GM12878 (cell line): ENCODE data around the gene MMP12. TPM values are rescaled to one million over a fixed set of nuclear protein-coding genes. Genes with fewer than 3 reads are reported as not detected.

Source experiments
- ATAC-seq: fragments of 200-7000 bp; cut with Tn5 transposase; 3 replicates; pipeline ENCODE4 v1.9.1; 2020; ENCODE audit warnings: mild to moderate bottlenecking, moderate library complexity
- BruUV-seq: library from RNA; stranded (reverse); fragments of 400-500 nt; replicated peaks from 2 replicates; lab custom pipeline; 2021; lab: Mats Ljungman, UMichigan
- CTCF ChIA-PET: fragments of 300-600 bp; sonication (Branson Sonifier 250); formaldehyde crosslinking; extraction: SDS; loops from one replicate; lab custom pipeline; 2021; ENCODE audit warnings: inconsistent platforms; lab: Yijun Ruan, JAX
- POLR2A ChIA-PET: fragments of 350-600 bp; formaldehyde crosslinking; extraction: SDS; loops from one replicate; lab custom pipeline; 2021; ENCODE audit warnings: inconsistent platforms; lab: Charles Lee
- RAD21 ChIA-PET: fragments of 300-600 bp; sonication (Branson Sonifier 250); formaldehyde crosslinking; loops from one replicate; lab custom pipeline; 2023; ENCODE audit warnings: antibody characterized with exemption; ENCODE audit not compliant: unreplicated experiment; lab: Charles Lee
- SMC1A ChIA-PET: fragments of 300-600 bp; sonication (Branson Sonifier 250); formaldehyde crosslinking; loops from one replicate; lab custom pipeline; 2023; ENCODE audit not compliant: unreplicated experiment, uncharacterized antibody; lab: Charles Lee
- DNase-seq: peaks from one replicate; pipeline ENCODE4 v3.0.0-alpha.2; 2011; ENCODE audit warnings: low read depth, low spot score
- FAIRE-seq: peaks from 3 replicates; lab custom pipeline; 2011; peaks lifted over from hg19 to GRCh38; lab: Jason Lieb, UNC
- H2AFZ ChIP-seq: 2 replicates; pipeline ENCODE4 v1.6.0; 2011; ENCODE audit warnings: low read depth, low read length, control low read depth; ENCODE audit not compliant: control insufficient read depth
- H3K27ac ChIP-seq: 2 replicates; pipeline ENCODE4 v1.5.1; 2011; ENCODE audit warnings: control low read depth; ENCODE audit not compliant: control insufficient read depth, insufficient read depth
- H3K27me3 ChIP-seq, 2 experiments: replicated peaks in 1 of 2; 2 replicates each; pipeline versions ENCODE4 v1.6.0 to v1.6.1; 2011; ENCODE audit warnings: low read length in 1 of 2; ENCODE audit not compliant: control insufficient read depth in 2 of 2, insufficient read depth in 2 of 2
- H3K36me3 ChIP-seq, 2 experiments: 2 replicates each; pipeline ENCODE4 v1.5.1; 2011; ENCODE audit warnings: low read length in 1 of 2; ENCODE audit not compliant: control insufficient read depth in 2 of 2, insufficient read depth in 2 of 2
- H3K4me1 ChIP-seq: 2 replicates; pipeline ENCODE4 v1.6.1; 2011; ENCODE audit warnings: mild to moderate bottlenecking, low read length, moderate library complexity, mixed read lengths; ENCODE audit not compliant: control insufficient read depth, insufficient read depth
- H3K4me2 ChIP-seq: 2 replicates; pipeline ENCODE4 v1.6.0; 2011; ENCODE audit warnings: control low read depth; ENCODE audit not compliant: control insufficient read depth, insufficient read depth
- H3K4me3 ChIP-seq: fragments of 200-600 bp; sonication (generic); 2 replicates; pipeline ENCODE4 v1.5.1; 2016
- H3K79me2 ChIP-seq: 2 replicates; pipeline ENCODE4 v1.6.0; 2011; ENCODE audit warnings: low read length; ENCODE audit not compliant: control insufficient read depth, insufficient read depth
- H3K9ac ChIP-seq: 2 replicates; pipeline ENCODE4 v1.8.0; 2011; ENCODE audit warnings: low read length, control low read depth, mixed read lengths; ENCODE audit not compliant: control insufficient read depth, insufficient read depth
- H3K9me3 ChIP-seq: replicated peaks from 3 replicates; pipeline ENCODE4 v1.5.1; 2011; ENCODE audit warnings: mild to moderate bottlenecking, low read length; ENCODE audit not compliant: control insufficient read depth, insufficient read depth
- H4K20me1 ChIP-seq: 2 replicates; pipeline ENCODE4 v1.6.0; 2011; ENCODE audit not compliant: control insufficient read depth, insufficient read depth
- ATF7 ChIP-seq: fragments of 450-650 bp; IDR thresholded peaks from 2 replicates; pipeline ENCODE4 v1.6.1; 2016; ENCODE audit warnings: low read depth, mild to moderate bottlenecking
- ETV6 ChIP-seq, 2 experiments: fragments of 450-650 bp in 1 of 2; IDR thresholded peaks in 1 of 2; conservative IDR thresholded peaks in 1 of 2; 2 replicates each; pipeline ENCODE4 v1.6.1; 2014; ENCODE audit warnings: antibody characterized with exemption in 1 of 2, borderline replicate concordance in 1 of 2, low read depth in 1 of 2, mild to moderate bottlenecking in 1 of 2, moderate library complexity in 1 of 2
- HCFC1 ChIP-seq: fragments of 150-350 bp; IDR thresholded peaks from 2 replicates; pipeline ENCODE4 v1.6.1; 2014; ENCODE audit warnings: low read length
- HDAC2 ChIP-seq: fragments of 200-600 bp; sonication (generic); IDR thresholded peaks from 2 replicates; pipeline ENCODE4 v1.6.1; 2017
- JUNB ChIP-seq: IDR thresholded peaks from 2 replicates; pipeline ENCODE4 v1.6.1; 2016; ENCODE audit warnings: antibody characterized with exemption, mild to moderate bottlenecking
- RAD51 ChIP-seq: fragments of 450-650 bp; IDR thresholded peaks from 2 replicates; pipeline ENCODE4 v1.6.1; 2016; ENCODE audit warnings: moderate library complexity, mild to moderate bottlenecking, inconsistent platforms
- RB1 ChIP-seq: fragments of 450-650 bp; formaldehyde crosslinking; IDR thresholded peaks from 2 replicates; pipeline ENCODE4 v1.6.1; 2017; ENCODE audit warnings: mild to moderate bottlenecking, borderline replicate concordance
- RUNX3 ChIP-seq: IDR thresholded peaks from 2 replicates; pipeline ENCODE4 v1.6.1; 2012; ENCODE audit warnings: low read length, inconsistent platforms
- SRF ChIP-seq, 2 experiments: IDR thresholded peaks; 2 replicates each; pipeline ENCODE4 v1.6.1; 2011; ENCODE audit warnings: low read depth in 2 of 2, low read length in 2 of 2, mild to moderate bottlenecking in 1 of 2, moderate library complexity in 1 of 2
- STAT3 ChIP-seq: IDR thresholded peaks from 2 replicates; pipeline ENCODE4 v1.6.1; 2011; ENCODE audit warnings: low read depth, low read length, improper control_type of control experiment
- WRNIP1 ChIP-seq: IDR thresholded peaks from 2 replicates; pipeline ENCODE4 v1.6.1; 2011; ENCODE audit warnings: low read depth, low read length, improper control_type of control experiment, borderline replicate concordance
- WGBS: methylation state at CpG from one replicate; pipeline ENCODE4 v1.1.6; 2016; ENCODE audit warnings: low lambda C conversion rate; ENCODE audit not compliant: insufficient replicate concordance, insufficient coverage; ENCODE audit errors: missing lambda C conversion rate; 5-methylcytosine and 5-hydroxymethylcytosine counted together
- in situ Hi-C: fragments of 300-500 bp; cut with MboI; formaldehyde crosslinking; loops from 9 replicates; pipeline ENCODE4 v1.14.3; 2018; ENCODE audit warnings: mixed read lengths
- intact Hi-C: fragments of 100-400 bp; cut with micrococcal nuclease; formaldehyde crosslinking; loops from one replicate; pipeline ENCODE4 v1.14.2; 2022; ENCODE audit not compliant: unreplicated experiment
- polyA plus RNA-seq, 11 experiments: library from polyadenylated mRNA; depleted of rRNA in 4 of 11; unstranded in 6 of 11; stranded (reverse) in 5 of 11; fragments of >200 nt; fragmentation: Nextera tagmentation in 4 of 11; fragmentation: Illumina TruSeq in 1 of 11; extraction: Ambion mirVana in 4 of 11; extraction: Trizol in 1 of 11; gene quantifications; 1 replicate in 1 of 11; 2 replicates in 10 of 11; pipeline versions ENCODE4 v1.2.1 to v1.2.3, GENCODE V29; 2011 to 2016; ENCODE audit warnings: inconsistent platforms in 2 of 11, missing spikeins in 2 of 11, low read depth in 1 of 11
- total RNA-seq, 4 experiments: library from RNA; depleted of rRNA in 3 of 4; stranded (reverse); fragments of >200 nt in 3 of 4; fragmentation: Illumina TruSeq in 1 of 4; extraction: Trizol in 1 of 4; gene quantifications; 2 replicates each; pipeline versions ENCODE4 v1.2.1 to v1.2.3, GENCODE V29; 2013 to 2021
- TF ChIP-seq, protein P1 (sequence below): fragments of 450-650 bp; IDR thresholded peaks from 2 replicates; pipeline ENCODE4 v1.6.1; 2017; ENCODE audit warnings: mild to moderate bottlenecking, moderate library complexity
- TF ChIP-seq, protein P2 (sequence below): IDR thresholded peaks from 2 replicates; pipeline ENCODE4 v1.6.1; 2012; ENCODE audit warnings: improper control_type of control experiment, low read depth, low read length; ENCODE audit not compliant: insufficient replicate concordance
- TF ChIP-seq, protein P3 (sequence below): IDR thresholded peaks from 2 replicates; pipeline ENCODE4 v1.6.1; 2011; ENCODE audit warnings: mild to moderate bottlenecking, low read depth, low read length, moderate library complexity; ENCODE audit not compliant: insufficient replicate concordance

MMP12 gene
- total and polyA plus RNA-seq, 10 of the 15 experiments (the other 5 are each of a cell fraction or from before 2014, with no cell fraction given), result 0.14 TPM; not detected in 9

DNA sequence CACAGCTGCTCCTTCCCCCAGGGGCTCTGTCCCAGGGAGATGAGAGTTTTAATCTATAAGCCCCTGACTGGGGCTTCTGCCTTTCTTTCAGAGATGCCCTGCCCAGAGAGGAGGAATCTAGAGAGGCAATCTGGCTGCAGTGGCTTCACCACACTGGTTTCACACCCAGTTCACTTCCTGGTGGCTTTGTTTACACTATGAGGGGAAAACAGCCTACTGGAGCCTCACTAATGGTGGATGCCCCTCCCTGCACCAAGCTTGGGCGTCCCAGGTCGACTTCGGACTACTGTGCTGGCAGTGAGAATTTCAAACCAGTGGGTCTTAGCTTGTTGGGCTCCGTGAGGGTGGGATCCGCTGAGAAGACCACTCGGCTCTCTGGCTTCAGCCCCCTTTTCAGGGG is 55.3 kb downstream of the MMP12 start:
- CTCF ChIA-PET, result interaction anchor here (1.0 to 1.2 kb wide), 2 partner anchors 12 to 121 kb away, joined by 3 read pairs; no protein-coding TSS in a partner anchor
- in situ Hi-C loops, result no loop called here
- TF ChIP-seq ATF7, result no peak
- no peak for TF ChIP-seq STAT3
- no peak for TF ChIP-seq JUNB
- TF ChIP-seq, protein P1, sequence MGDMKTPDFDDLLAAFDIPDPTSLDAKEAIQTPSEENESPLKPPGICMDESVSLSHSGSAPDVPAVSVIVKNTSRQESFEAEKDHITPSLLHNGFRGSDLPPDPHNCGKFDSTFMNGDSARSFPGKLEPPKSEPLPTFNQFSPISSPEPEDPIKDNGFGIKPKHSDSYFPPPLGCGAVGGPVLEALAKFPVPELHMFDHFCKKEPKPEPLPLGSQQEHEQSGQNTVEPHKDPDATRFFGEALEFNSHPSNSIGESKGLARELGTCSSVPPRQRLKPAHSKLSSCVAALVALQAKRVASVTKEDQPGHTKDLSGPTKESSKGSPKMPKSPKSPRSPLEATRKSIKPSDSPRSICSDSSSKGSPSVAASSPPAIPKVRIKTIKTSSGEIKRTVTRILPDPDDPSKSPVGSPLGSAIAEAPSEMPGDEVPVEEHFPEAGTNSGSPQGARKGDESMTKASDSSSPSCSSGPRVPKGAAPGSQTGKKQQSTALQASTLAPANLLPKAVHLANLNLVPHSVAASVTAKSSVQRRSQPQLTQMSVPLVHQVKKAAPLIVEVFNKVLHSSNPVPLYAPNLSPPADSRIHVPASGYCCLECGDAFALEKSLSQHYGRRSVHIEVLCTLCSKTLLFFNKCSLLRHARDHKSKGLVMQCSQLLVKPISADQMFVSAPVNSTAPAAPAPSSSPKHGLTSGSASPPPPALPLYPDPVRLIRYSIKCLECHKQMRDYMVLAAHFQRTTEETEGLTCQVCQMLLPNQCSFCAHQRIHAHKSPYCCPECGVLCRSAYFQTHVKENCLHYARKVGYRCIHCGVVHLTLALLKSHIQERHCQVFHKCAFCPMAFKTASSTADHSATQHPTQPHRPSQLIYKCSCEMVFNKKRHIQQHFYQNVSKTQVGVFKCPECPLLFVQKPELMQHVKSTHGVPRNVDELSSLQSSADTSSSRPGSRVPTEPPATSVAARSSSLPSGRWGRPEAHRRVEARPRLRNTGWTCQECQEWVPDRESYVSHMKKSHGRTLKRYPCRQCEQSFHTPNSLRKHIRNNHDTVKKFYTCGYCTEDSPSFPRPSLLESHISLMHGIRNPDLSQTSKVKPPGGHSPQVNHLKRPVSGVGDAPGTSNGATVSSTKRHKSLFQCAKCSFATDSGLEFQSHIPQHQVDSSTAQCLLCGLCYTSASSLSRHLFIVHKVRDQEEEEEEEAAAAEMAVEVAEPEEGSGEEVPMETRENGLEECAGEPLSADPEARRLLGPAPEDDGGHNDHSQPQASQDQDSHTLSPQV, result no peak
- TF ChIP-seq HDAC2, result no peak
- no peak for TF ChIP-seq HCFC1
- TF ChIP-seq WRNIP1, result no peak
- TF ChIP-seq, protein P2, sequence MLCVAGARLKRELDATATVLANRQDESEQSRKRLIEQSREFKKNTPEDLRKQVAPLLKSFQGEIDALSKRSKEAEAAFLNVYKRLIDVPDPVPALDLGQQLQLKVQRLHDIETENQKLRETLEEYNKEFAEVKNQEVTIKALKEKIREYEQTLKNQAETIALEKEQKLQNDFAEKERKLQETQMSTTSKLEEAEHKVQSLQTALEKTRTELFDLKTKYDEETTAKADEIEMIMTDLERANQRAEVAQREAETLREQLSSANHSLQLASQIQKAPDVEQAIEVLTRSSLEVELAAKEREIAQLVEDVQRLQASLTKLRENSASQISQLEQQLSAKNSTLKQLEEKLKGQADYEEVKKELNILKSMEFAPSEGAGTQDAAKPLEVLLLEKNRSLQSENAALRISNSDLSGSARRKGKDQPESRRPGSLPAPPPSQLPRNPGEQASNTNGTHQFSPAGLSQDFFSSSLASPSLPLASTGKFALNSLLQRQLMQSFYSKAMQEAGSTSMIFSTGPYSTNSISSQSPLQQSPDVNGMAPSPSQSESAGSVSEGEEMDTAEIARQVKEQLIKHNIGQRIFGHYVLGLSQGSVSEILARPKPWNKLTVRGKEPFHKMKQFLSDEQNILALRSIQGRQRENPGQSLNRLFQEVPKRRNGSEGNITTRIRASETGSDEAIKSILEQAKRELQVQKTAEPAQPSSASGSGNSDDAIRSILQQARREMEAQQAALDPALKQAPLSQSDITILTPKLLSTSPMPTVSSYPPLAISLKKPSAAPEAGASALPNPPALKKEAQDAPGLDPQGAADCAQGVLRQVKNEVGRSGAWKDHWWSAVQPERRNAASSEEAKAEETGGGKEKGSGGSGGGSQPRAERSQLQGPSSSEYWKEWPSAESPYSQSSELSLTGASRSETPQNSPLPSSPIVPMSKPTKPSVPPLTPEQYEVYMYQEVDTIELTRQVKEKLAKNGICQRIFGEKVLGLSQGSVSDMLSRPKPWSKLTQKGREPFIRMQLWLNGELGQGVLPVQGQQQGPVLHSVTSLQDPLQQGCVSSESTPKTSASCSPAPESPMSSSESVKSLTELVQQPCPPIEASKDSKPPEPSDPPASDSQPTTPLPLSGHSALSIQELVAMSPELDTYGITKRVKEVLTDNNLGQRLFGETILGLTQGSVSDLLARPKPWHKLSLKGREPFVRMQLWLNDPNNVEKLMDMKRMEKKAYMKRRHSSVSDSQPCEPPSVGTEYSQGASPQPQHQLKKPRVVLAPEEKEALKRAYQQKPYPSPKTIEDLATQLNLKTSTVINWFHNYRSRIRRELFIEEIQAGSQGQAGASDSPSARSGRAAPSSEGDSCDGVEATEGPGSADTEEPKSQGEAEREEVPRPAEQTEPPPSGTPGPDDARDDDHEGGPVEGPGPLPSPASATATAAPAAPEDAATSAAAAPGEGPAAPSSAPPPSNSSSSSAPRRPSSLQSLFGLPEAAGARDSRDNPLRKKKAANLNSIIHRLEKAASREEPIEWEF, result no peak
- TF ChIP-seq RUNX3, result no peak
- TF ChIP-seq SRF (IDR thresholded peaks at IDR 0.05; ENCODE audit: low read depth in 2 of 2, low read length in 2 of 2), result no peak
- TF ChIP-seq RAD51, result no peak
- no peak for TF ChIP-seq RB1
- TF ChIP-seq, protein P3, sequence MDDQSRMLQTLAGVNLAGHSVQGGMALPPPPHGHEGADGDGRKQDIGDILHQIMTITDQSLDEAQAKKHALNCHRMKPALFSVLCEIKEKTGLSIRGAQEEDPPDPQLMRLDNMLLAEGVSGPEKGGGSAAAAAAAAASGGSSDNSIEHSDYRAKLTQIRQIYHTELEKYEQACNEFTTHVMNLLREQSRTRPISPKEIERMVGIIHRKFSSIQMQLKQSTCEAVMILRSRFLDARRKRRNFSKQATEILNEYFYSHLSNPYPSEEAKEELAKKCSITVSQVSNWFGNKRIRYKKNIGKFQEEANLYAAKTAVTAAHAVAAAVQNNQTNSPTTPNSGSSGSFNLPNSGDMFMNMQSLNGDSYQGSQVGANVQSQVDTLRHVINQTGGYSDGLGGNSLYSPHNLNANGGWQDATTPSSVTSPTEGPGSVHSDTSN, result no peak
- TF ChIP-seq ETV6 (conservative IDR thresholded peaks at IDR 0.05 in 1 of 2, IDR thresholded peaks at IDR 0.05 in 1 of 2; ENCODE audit: borderline replicate concordance in 1 of 2, low read depth in 1 of 2), result no peak

More for the DNA sequence above, 55.3 kb downstream of the MMP12 start:
- Histone ChIP-seq H3K9ac (no peak overlapping the region), H3K27me3 (no peaks in the 10 kb centered on the region), H3K4me2 (no peak overlapping the region), H3K9me3 (no peaks in the 10 kb centered on the region), H4K20me1 (no peaks in the 10 kb centered on the region), H2AFZ (no peak overlapping the region), H3K4me1 (no peaks in the 10 kb centered on the region), H3K36me3 (no peaks in the 10 kb centered on the region), H3K4me3 (no peak overlapping the region), H3K79me2 (no peaks in the 10 kb centered on the region), H3K27ac (no peak overlapping the region)
- ATAC-seq, result no peak
- 3% methylated on average over 6 of the region's 6 CpGs for WGBS
- BruUV-seq, result no TSS peak
- intact Hi-C loops, result no loop called here
- POLR2A ChIA-PET, result no interaction called here
- RAD21 ChIA-PET, result no interaction called here
- FAIRE-seq, result no peak
- SMC1A ChIA-PET, result no interaction called here
- no peak for DNase-seq
